ENCODE results near the gene SLC6A13.

Gene SLC6A13

DNA sequence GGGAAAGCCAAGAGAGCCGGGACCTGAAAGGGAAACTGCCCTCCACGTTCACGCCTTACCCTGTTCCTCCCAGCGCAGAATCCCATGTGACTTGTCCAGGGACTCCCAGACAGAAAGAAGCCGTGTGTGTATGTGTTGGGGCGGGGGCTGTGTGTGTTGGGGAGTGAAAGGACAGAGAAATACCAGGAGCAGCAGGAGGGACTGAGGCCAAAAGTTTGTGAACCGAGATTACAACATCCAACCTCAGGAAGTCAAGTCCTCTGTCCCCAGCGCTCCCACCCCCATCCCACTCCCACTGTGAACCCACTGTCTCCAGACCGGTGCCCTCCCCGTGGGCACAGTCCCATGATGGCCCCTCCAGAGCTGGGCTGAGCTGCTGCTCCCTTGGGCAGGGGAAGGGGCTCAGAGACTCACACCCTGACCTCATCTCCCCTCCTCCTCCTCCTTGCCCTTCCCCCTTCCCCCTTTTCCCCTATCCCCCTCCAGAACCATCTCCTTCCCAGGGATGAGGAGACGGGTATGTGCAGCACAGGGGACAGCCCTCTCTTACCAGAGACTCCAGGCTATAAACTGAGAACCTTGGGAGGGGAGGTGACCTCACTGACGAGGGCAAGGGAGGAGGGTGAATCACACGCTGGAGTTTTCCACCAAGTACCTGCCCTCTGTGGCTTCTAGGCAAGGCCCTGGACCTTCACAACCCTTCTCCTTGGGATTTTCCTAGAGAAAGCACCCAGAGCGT is 48.5 kb downstream of the SLC6A13 start, which contains the start of gene SLC6A12:
Gene SLC6A12, minus strand, starts transcription at position 155 of the 739 bp plus-strand sequence. CDS start 4,171 bp downstream, outside the sequence.
- DNase-seq (ENCODE audit: low read depth): no peak

DNA sequence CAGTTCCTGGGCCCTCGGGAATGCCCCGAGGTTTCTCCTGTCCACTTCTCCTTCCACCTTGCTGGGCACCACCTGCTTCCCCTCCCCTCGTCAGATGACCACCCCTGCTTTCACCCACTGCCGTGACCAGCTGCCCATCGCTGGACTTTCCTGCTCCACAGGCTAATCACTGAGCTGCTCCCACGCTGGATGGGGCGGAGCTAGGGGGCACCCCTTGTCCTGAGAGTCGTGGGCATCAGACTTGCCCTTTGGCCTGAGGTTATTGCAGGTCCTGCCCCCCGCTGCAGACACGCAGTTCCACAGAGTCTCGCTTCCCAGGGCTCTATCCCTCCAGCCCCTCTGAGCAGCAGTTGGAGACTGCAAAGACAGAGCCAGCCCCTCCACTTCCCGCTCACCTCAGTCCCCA is 49.1 kb downstream of the SLC6A13 start:
- no peak for DNase-seq (ENCODE audit: low read depth)

DNA sequence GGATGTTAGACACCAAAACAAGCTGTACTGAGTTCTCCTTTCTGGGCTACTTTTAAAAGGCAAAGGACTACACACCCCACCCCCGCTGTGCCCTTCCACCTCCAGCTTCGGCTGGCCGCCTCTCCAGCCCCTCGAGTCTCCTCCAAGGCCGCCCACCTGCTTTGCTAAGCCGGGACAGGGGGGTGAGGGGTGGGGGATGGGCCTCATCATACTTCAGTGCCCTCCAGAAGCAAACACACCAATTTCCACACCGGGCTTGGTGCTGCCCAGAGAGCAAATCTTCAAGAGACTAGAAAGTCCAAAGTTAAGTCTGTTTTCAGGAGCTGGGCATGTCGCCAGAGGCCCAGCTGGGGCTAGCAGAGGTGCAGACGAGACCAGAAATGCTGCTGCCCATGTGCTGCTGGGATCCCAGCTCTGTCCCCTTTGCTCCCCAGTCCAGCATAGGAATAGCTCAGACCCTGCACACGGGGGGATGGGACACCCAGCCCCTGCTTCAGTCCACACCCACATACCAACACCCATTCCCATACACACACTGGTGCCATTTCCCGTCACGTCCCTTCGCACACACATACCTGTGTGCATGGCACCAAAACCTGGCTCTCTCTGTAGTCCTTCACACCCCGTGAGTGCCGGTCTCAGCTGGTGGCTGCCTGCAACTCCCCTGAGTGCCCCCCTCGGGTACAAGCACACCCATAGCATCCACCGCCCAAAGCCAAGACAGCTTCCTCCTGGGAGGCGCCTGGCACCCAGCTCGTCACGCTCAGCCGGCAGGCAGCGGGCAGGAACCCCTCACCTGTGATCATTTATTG is 49.7 kb downstream of the SLC6A13 start:
- no peak for DNase-seq (ENCODE audit: low read depth)

DNA sequence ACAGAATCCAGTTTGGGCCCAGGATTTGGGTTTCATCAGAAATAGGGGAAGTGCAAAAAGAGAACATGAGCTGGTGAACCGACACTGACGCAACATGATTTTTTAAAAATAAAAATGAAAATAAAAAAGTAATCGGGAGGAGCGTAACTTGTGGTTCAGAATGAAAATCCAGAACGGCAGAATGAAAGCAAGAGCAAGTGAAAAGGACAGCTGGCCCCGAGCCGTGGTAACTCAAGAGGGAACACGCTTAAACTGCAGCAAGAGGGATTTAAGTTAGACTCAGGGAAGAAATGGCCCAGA is 50.3 kb downstream of the SLC6A13 start:
- no peak for DNase-seq (ENCODE audit: low read depth)

DNA sequence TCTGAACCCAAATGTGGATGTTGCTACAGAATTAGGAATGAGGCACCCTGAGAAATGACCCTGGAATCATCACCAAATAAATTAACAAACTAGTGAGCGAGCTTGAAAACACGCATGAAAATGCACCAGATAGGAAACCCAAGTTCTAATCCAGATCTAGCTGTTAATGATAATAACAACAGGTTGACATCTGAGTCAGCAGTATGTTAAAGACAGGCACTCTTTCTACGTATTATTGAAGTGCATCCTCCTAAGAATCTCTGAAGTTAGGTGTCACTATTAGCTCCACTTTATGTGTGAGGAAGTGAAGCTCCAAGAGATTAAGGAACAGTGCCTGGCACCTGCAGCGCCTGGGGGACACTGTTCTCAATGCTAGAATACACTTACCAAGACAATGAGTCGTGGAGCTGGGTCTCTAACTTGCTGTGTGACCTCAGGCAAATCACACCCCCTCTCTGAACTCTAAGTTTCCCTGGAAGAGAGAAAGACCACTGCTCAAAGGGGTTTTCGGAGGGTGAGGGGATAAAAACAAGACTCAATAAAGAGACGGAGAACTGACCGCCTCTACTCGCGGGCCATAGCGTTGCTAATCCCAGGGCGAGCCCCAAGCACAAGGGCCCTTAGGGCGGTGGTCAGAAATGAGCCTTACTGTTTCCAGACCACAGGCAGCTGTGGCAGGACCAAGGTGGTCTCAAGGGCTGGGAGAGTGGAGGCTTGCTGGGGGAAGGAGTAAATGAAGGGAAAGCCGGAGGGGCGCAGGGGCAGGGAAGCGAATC is 50.8 kb downstream of the SLC6A13 start:
- DNase-seq (ENCODE audit: low read depth): no peak

DNA sequence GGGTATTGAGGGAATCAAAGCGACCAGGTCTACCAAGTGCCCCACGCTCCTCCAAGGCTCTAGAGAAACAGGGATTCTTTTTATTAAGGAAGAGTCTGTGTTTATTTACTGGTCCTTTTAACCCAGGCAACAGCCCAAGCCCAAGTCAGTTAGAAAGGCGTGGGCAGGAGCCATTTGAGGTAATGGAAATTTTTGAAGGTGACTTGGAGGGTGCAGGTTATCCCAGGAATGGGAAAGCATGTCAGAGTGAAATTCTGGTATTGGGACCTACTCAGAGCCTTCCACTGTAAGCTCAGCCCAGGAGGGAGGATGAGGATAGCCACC is 51.5 kb downstream of the SLC6A13 start:
- no peak for DNase-seq (ENCODE audit: low read depth)

DNA sequence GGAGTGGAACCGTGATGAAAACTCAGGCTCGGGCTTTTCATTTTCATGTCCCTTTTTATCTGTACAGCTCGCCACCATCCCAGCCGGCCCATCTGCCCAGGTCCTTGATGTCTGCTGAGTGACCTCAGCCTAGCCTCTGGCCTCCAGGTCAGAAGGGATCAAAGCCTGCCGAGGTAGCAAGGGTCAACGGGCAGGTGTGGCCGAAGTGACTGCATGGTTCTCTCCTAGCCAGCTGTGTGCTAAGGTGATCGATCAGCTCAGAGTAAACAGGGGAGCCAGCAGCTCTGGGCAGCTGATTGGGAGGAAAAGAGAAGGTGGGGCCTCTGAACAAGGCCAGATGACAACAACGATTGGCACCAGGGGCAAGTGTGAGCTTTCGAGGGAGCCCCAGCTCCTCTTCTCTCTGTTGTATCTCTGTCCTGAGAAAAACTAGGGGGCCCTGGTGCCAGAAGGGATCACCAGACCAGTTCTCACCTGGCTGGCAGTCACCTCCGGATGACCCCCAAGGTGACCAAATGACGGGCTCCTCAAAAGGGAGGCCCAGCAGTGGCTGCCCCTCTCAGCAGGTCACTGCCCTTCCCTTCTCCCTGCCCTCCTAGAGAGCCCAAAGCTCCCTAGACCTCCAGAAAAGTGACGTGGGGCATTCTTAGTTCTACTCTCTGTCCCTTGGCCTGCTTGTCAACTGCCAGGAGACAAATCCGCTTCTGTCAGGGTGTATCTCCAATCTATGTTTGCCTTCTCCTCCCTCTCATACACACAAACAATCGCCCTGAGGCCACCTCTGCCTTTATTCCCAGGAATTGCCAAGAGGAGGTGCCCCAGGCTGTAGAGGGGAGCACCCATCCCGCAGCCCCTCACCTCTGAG is 52.1 kb downstream of the SLC6A13 start:
- no peak for DNase-seq (ENCODE audit: low read depth)

DNA sequence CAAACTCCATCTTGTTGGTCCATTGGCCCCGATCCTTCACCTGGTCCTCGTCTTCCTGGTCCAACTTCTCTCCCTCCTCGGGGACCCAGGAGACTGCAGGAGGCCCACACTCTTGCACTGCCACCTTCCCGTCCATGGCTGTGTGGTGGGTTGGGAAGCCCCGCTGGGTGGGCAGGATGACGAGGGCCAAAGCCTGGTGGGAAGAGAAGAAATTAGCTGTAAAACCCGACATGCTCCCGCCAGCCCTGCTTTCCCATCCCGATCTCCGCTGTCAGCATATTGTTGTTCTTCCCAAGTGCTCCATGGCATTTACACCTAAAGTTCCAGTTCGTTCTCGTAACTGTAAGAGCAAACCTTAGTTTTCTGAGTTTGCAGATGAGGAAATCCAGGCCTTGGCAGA is 52.8 kb downstream of the SLC6A13 start:
- no peak for DNase-seq (ENCODE audit: low read depth)

DNA sequence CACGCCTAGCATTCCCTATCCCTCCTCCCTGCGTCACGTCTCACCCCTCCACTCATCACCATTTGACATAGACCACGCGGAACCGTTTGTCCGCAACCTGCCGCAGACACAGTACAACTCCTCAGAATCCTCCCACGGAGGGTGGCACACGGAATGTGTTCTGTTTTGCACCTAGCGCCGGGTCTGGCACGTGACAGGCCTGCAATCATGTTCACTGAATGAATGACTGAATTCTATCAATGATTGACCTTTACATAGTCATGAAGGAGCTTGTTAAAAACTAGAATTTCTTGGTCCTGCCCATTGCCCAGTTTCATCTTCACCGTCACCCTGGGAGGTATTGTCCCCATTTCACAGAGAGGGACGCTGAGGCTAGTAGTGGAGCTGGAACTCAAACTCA is 53.4 kb downstream of the SLC6A13 start:
- DNase-seq (ENCODE audit: low read depth): no peak

DNA sequence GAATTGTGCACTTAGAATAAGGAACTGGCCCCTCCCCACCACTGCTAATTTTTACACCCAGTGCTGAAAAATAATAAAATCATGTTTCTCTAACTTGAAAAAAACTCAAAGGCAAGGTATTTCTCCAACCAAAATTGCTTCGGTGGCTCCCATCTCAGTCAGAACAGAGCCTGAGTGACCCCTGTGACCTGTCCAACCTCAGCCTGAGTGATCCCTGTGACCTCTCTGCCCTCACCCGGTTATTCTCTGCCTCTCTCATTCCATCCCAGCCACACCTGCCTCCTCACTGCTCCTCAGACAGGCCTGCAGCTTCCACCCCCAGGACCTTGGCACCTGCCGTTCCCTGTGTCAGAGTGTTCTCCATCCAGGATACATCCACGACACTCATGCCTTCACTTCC is 53.8 kb downstream of the SLC6A13 start:
- no peak for DNase-seq (ENCODE audit: low read depth)

DNA sequence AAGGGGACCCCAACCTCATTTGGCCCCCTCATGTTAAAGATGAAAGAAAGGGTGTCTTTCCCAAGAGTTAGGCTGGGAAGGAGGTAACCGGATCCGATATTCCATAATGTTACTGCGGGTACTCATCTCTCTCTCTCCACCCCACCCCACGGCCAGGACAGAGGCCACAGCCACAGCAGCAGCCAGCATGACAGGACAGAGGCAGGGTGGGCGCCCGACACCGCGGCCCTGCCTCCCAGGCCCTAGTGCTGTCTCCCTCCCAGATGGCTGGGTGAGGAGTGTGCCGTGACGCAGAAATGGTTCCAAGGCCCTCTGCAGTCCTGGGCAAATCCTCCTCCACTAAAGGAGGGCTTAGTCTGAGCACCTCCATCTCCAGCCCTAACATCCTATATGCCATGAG is 54.8 kb downstream of the SLC6A13 start:
- DNase-seq (ENCODE audit: low read depth): no peak

DNA sequence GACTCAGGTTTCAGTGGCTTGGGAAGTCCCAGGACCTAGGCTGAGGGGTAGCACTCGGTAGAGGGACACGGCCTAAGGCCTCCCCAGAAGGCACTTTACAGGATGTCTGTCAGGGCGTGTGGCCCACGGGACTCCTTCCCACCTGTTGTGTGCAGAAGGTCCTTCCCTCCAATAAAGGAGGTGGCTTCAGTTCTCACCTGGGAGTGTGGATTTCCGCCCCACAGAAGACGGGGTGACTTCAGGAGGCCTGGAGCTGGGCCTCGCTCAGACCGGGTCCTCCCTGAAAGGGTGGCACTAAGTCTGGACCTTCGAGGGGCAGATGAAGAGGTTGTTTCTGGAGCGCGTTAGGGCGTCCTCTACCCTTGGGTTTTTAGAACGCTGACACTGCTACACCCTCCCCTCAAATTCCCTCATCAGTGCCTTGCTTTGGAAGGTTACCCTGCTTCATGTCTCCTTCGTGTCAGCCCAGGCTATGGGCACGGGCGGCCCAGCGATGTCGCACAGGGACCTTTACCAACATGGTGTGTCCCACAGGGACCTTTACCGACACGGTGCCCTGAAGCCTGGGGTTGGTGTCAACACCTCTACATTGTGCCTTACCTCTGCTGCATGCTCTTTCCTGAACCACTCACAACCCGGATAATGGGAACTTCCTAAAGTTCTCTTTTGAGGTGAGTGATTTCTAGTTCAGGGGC is 55.7 kb downstream of the SLC6A13 start:
- no peak for DNase-seq (ENCODE audit: low read depth)

DNA sequence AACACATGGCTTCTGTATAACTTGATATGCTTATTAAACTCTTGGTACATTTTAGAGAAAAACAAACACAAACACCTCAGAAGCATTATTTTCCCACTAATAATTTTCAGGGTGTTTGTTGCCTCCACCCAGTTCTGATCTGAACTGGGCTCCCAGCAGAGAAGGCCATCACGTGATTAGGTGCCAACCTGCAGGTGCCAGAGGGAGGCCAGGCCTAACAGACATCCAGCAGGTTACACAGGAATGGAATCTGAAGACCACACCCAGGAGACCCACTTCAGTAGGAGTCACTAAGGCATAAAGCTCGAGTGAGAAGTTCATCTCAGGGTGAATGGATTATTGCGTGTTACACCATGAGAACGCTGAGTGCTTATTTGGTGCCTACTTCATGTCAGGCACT is 57.6 kb downstream of the SLC6A13 start:
- no peak for DNase-seq (ENCODE audit: low read depth)

DNA sequence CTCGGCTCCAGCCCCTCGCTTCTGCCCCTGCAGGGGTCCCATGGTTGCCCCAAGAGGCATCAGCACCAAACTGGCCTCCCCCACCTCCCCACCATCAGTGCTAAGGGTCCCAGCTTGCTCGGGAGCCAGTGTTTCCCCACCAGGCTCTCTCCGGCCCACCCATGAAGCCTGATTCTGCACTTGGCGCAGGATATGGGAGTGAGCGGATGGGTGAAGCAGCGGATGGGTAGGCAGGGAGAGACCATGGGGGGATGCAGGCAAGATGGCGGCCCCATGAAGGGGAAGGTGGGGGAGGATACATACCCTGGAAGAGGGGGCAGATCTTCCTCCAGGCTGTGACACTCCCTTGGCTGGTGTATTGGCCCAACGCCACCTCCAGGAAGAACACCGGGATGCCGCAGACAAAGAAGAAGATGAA is 58.4 kb downstream of the SLC6A13 start:
- no peak for DNase-seq (ENCODE audit: low read depth)

DNA sequence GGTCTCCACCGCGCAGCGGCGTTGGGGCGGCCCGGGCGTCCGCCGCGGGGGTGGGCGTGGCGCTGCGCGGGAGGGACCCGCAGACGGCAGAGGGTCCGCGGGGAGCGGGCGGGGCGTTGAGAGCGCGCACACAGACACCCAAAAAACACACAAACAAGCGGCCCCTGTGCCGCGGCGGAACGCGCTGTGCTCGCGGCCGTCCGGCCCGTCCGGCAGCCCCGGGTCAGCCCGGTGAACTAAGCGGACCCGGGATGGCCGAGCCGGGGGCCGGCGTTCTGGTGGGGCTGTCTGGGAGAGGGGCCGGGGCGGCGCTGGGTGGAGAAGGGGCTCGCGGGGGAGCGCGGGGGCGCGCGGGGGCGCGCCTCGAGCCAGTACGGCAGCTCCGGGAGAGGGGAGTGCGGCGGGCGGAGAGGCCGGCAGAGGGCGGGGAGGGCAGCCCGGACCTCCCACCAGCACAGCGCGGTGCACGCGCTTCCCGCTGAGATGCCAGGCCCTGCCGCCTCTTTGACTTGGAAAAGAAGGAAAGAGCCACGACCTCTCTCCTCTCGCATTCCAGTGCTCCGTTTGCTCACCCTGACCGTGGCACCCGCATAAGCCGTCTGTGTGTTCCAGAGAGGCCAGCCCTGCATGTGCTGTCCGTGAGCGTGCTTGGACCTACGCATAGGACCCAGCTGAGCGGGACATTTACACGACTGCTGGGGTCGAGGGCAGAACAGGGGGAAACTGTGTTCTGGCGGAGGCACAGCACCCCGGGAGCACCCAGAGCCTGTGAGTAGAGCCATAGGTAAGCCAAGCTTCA is 59.0 kb downstream of the SLC6A13 start:
- DNase-seq (ENCODE audit: low read depth): no peak

DNA sequence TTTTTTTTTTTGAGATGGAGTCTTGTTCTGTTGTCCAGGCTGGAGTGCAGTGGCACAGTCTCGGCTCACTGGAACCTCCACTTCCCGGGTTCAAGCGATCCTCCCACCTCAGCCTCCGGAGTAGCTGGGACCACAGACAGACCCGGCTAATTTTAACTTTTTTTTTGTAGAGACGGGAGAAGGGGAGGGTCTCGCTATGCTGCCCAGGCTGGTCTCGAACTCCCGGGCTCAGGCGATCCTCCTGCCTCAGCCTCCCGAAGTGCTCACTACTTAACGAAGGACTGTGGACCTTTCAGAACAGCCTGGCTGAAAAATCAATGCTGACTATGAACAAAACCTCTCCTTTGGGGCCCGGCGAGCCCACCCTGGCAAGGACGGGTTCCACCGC is 59.6 kb downstream of the SLC6A13 start:
- DNase-seq (ENCODE audit: low read depth): no peak

DNA sequence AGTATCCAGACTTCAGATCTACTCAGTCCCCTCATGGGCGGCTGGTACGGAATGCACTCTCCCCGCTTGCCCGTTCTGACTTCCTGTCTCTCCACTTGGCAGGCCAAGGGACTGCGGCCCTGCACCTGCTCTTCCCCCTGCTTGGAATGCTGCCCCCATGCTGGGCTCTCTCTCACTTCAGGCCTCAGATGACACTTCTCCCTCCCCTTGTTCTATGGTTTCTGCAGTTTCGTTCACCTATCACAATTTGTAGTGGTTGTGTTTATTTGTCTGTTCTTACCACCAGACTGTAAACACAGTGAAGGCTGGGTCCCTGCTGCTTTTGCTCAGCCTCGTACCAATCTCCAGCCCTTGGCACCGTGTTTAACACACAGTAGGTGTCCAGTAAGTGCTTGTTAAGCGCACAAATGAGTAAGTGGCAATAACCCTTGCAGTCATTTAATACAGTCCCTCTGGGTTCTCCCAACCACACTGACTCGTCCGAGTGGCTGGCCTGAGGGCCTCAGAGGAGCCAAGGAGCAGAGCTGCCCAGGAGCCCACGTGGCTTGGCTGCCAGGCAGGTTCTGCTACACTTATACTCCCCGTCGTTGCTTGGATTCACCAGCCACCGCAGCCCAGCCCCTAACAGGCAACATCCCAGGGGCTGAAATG is 60.4 kb downstream of the SLC6A13 start:
- no peak for DNase-seq (ENCODE audit: low read depth)

DNA sequence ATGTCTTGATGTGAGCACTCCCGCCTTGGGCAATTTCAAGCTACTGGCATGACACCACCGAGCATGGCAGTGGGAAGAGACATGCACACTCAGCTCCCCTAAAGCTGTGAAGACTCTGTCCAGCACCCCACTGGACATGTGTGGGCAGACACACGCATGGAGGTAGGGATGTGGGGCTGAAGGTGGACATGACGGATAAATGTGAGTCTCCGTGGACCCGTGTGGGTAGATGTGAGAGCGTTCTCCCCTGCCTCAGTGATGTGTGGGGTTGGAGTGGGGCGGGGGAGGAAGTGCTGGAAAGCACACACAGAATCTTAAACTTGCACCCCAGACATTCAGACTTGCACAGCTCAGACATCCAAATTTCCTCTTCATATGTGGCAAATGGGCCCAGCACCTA is 61.3 kb downstream of the SLC6A13 start:
- no peak for DNase-seq (ENCODE audit: low read depth)

DNA sequence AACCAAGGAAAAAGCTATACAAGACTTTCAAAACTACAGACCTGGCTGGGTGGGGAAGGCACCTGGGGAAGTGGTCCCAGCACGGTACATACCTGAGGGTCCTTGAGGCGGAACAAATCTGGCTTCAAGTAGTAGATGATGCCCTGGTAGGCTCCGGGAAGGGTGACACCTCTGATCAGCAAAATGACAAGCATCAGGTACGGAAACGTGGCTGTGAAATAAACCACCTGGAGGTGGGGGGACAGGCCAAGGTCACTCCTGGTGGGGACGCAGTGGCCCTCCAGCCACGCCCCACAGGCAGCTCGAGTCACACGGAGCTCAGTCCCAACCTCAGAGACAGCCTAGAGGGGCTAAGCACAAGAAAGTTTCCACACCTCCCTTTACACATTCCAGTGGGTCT is 63.9 kb downstream of the SLC6A13 start:
- DNase-seq (ENCODE audit: low read depth): no peak
